GM19395 (cell line): ENCODE data around the gene GMPPB.

Experiments used
- ATAC-seq: cut with Tn5 transposase; IDR thresholded peaks from one replicate; pipeline ENCODE4 v1.9.1; 2021; ENCODE audit warnings: mild to moderate bottlenecking, moderate library complexity; ENCODE audit not compliant: unreplicated experiment

GMPPB gene

GRCh38 chr3:49673121-49673714 is 50.5 kb downstream of the GMPPB start:
- no peak for ATAC-seq

- ATAC-seq: no peak
Measured at GRCh38 chr3:49671291-49672288, 52.2 kb downstream of the GMPPB start.

- no peak for ATAC-seq
Measured at GRCh38 chr3:49670940-49671290, 52.8 kb downstream of the GMPPB start.
